ENCODE results near the gene TMUB1. TPM values are rescaled to one million over a fixed set of nuclear protein-coding genes. Genes with fewer than 3 reads are reported as not detected.

Gene TMUB1
- total RNA-seq, 1 donor from 2014 or later, result 40.3 TPM

DNA sequence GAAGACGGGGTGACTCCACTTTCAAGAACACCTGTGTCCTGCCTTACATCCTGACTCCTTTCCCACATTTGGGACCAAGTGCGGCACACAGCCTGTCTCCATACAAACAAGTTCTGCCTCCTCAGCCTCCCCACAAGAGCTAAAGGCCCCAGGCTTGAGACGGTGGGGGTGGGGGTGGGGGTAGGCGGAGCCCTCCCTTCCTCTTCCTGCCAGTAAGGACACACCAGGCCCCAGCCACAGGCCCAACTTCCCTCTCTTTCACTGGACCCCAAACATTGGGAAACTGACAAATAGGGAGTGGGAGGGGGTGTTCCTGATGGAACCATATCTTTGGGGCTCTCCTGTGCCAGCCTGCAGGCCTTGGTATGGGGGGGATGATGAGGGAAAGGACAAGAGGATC is 30.2 kb downstream of the TMUB1 start:
- intact Hi-C loops (cut with DNase I), result loop anchor here (10.0 kb wide), 1 partner anchor 182 kb away; the partner anchor contains the start of gene CHPF2
- no peak overlapping the region for H3K4me3 ChIP-seq
- no peaks in the 10 kb centered on the region for H3K9me3 ChIP-seq
- DNase-seq (ENCODE audit: extremely low spot score in 2 of 2), result no peak
- H3K4me1 ChIP-seq, result peaks cover 24% of the 10 kb centered on the region
- H3K27me3 ChIP-seq, result no peaks in the 10 kb centered on the region
- H3K36me3 ChIP-seq, result no peaks in the 10 kb centered on the region
- H3K27ac ChIP-seq, result no peak overlapping the region
- no peak for TF ChIP-seq POLR2AphosphoS5 (IDR thresholded peaks at IDR 0.05; ENCODE audit: insufficient read depth in 1 of 2, low read depth in 1 of 2)
- TF ChIP-seq, protein P1, sequence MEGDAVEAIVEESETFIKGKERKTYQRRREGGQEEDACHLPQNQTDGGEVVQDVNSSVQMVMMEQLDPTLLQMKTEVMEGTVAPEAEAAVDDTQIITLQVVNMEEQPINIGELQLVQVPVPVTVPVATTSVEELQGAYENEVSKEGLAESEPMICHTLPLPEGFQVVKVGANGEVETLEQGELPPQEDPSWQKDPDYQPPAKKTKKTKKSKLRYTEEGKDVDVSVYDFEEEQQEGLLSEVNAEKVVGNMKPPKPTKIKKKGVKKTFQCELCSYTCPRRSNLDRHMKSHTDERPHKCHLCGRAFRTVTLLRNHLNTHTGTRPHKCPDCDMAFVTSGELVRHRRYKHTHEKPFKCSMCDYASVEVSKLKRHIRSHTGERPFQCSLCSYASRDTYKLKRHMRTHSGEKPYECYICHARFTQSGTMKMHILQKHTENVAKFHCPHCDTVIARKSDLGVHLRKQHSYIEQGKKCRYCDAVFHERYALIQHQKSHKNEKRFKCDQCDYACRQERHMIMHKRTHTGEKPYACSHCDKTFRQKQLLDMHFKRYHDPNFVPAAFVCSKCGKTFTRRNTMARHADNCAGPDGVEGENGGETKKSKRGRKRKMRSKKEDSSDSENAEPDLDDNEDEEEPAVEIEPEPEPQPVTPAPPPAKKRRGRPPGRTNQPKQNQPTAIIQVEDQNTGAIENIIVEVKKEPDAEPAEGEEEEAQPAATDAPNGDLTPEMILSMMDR (IDR thresholded peaks at IDR 0.05), result no peak
- TF ChIP-seq POLR2A (IDR thresholded peaks at IDR 0.05), result no peak

DNA sequence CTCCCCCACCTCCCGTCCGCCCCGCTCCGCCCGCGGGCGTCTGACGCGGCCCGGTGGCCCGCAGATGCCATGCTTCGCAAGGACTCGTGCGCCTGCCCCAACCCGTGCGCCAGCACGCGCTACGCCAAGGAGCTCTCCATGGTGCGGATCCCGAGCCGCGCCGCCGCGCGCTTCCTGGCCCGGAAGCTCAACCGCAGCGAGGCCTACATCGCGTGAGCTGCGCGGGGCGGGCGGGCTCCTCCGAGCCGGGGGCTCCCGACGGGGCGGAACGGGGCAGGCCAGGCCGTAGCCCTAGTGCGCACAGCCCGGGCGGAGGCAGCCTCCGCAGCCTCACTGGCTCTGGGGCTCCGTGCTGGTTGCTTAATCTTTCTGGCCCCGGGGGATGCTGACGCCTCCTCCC is 32.2 kb downstream of the TMUB1 start:
- peak overlapping the region in 1 of 2 donors; percentile 15 for H3K4me3 ChIP-seq
- H3K9me3 ChIP-seq, result no peaks in the 10 kb centered on the region
- H3K4me1 ChIP-seq, result peaks cover 27% of the 10 kb centered on the region
- no peaks in the 10 kb centered on the region for H3K27me3 ChIP-seq
- no peak for TF ChIP-seq POLR2AphosphoS5 (IDR thresholded peaks at IDR 0.05; ENCODE audit: insufficient read depth in 1 of 2, low read depth in 1 of 2)
- H3K36me3 ChIP-seq, result no peaks in the 10 kb centered on the region
- no peak for DNase-seq (ENCODE audit: extremely low spot score in 2 of 2)
- intact Hi-C loops (cut with DNase I), result loop anchor here (10.0 kb wide), 1 partner anchor 184 kb away; the partner anchor contains the start of gene CHPF2
- no peak overlapping the region for H3K27ac ChIP-seq

DNA sequence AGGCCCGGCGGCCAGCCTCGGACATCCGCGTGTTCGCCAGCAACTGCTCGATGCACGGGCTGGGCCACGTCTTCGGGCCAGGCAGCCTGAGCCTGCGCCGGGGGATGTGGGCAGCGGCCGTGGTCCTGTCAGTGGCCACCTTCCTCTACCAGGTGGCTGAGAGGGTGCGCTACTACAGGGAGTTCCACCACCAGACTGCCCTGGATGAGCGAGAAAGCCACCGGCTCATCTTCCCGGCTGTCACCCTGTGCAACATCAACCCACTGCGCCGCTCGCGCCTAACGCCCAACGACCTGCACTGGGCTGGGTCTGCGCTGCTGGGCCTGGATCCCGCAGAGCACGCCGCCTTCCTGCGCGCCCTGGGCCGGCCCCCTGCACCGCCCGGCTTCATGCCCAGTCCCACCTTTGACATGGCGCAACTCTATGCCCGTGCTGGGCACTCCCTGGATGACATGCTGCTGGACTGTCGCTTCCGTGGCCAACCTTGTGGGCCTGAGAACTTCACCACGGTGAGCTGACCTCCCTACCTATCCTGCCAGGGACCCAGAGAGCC is 34.3 kb downstream of the TMUB1 start:
- no peak for DNase-seq (ENCODE audit: extremely low spot score in 2 of 2)
- Histone ChIP-seq H3K27ac (no peak overlapping the region), H3K27me3 (no peaks in the 10 kb centered on the region), H3K4me1 (peaks cover 27% of the 10 kb centered on the region), H3K9me3 (no peaks in the 10 kb centered on the region), H3K4me3 (no peak overlapping the region), H3K36me3 (no peaks in the 10 kb centered on the region)
- intact Hi-C loops (cut with DNase I), result no loop called here
- no peak for TF ChIP-seq POLR2AphosphoS5 (IDR thresholded peaks at IDR 0.05; ENCODE audit: insufficient read depth in 1 of 2, low read depth in 1 of 2)
- TF ChIP-seq, protein P1 (IDR thresholded peaks at IDR 0.05), result no peak
- TF ChIP-seq POLR2A (IDR thresholded peaks at IDR 0.05), result no peak

DNA sequence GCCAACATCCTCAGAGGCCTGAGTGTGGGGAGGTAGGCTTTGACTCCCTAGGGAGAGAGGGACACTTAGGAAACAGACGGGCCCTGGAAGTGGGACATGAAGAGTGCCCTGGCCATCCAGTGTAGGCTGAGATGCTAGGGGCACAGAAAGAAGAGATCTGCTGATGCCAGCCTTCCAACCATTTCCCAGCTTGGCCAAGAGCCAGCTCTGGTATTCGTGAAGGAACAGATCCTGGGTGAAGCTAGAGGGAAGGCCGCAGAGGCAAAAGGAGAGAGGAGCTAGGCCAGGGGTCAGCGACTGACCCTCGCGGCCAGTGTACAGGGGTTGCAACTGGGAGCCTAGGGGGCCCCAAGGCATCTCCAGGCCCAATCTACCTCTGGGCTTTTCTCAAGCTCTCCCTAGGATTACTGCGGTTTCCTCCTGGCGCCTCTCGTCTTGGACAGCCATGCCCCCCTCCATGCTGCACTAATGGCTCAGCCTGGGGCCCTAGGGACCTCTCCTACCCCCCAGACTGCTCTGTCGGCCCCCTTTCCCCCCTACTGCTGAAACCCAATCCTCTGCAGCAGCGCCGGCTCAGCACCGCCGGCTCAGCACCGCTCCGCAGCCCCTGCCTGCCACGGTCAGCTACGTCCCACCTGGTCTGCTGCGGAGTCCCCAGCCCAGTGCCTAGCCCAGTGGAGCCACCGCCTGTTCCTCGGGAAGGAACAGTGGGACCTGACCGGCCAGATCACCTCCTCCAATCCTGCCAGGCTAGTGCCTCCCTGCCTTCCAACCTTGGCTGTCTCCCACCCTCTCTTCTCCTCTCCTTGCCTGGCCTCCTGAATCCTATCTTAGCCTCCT is 35.1 kb downstream of the TMUB1 start, which contains the start of gene ASIC3:
TSS of gene ASIC3 (plus strand) at position 556 of the 840 bp plus-strand sequence. CDS start 355 bp downstream, outside the sequence.
- intact Hi-C loops (cut with DNase I), result no loop called here
- no peaks in the 10 kb centered on the region for H3K9me3 ChIP-seq

More for the DNA sequence above, 35.1 kb downstream of the TMUB1 start, which contains the start of gene ASIC3:
- no peak within 1 kb of the TSS for H3K27ac ChIP-seq
- DNase-seq (ENCODE audit: extremely low spot score in 2 of 2), result no peak
- TF ChIP-seq POLR2AphosphoS5 (IDR thresholded peaks at IDR 0.05; ENCODE audit: insufficient read depth in 1 of 2, low read depth in 1 of 2), result no peak
- TF ChIP-seq, protein P1 (IDR thresholded peaks at IDR 0.05), result no peak
- TF ChIP-seq POLR2A (IDR thresholded peaks at IDR 0.05), result no peak
- H3K4me1 ChIP-seq, result peaks cover 27% of the 10 kb centered on the region
- no peak within 1 kb of the TSS for H3K4me3 ChIP-seq
- H3K27me3 ChIP-seq, result no peaks in the 10 kb centered on the region
- H3K36me3 ChIP-seq, result no peaks in the 10 kb centered on the region
